ENCODE results near the gene CGNL1.

DNA sequence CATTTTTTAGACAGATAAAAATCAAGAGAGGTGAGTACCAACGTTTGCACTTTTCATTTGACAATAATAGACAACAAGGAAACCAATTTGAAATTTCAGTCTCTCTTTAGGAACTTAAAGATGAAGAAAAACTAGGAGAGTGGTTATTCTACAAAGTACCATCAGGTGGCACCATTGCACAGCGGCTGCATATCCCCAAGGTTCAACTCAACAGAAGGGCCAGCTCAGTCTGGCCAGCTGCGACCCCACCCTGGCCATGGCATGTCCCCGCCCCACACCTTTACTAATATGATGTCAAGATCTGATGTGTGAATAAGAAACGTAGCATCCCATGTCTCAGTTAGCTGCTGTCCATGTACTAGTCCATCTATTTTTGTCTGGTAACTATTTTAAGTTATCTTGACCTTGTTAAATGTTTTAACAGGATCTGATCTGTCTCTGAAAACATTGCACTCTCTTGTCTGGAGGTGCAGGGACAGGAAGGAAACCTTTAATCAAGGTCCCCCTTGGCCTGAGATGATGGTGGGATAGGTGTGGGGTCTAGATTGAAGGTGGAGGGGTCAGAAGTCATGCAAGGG, 35.5 kb upstream of the CGNL1 start:
- peak; percentile 88 for TF ChIP-seq CTCF (IDR thresholded peaks at IDR 0.05; ENCODE audit: low read depth, low read length)
- no peak for TF ChIP-seq EZH2phosphoT487 (IDR thresholded peaks at IDR 0.05; ENCODE audit: low read depth)

Measured in OCI-LY3 (cell line).